Lung (tissue), 12 donors: ENCODE results near the gene TRMT112. TPM values are rescaled to one million over a fixed set of nuclear protein-coding genes. Genes with fewer than 3 reads are reported as not detected.

Source experiments
- ATAC-seq: fragments of 200-7000 bp; cut with Tn5 transposase; one replicate; pipeline ENCODE4 v1.9.1; 2020; ENCODE audit warnings: moderate number of reproducible peaks; ENCODE audit not compliant: insufficient read depth, low FRiP score
- DNase-seq, 3 donors: peaks; one replicate each; pipeline ENCODE4 v3.0.0-alpha.2; 2013 to 2017
- H3K27ac ChIP-seq, 2 donors: one replicate each; pipeline ENCODE4 v1.5.1; 2013; ENCODE audit warnings: mild to moderate bottlenecking in 2 of 2, moderate library complexity in 2 of 2, control low read depth in 1 of 2, inconsistent platforms in 1 of 2, low read depth in 1 of 2, low read length in 1 of 2
- H3K27me3 ChIP-seq, 3 donors: one replicate each; pipeline ENCODE4 v1.5.1; 2013; ENCODE audit warnings: low read length in 2 of 3; ENCODE audit not compliant: control insufficient read depth in 3 of 3, insufficient read depth in 3 of 3
- H3K36me3 ChIP-seq, 4 donors: one replicate each; pipeline ENCODE4 v1.5.1; 2013; ENCODE audit warnings: low read length in 4 of 4, mild to moderate bottlenecking in 1 of 4, moderate library complexity in 1 of 4; ENCODE audit not compliant: control insufficient read depth in 4 of 4, insufficient read depth in 4 of 4
- H3K4me1 ChIP-seq, 5 donors: one replicate each; pipeline ENCODE4 v1.5.1; 2013; ENCODE audit warnings: low read length in 5 of 5, mild to moderate bottlenecking in 2 of 5, moderate library complexity in 1 of 5; ENCODE audit not compliant: control insufficient read depth in 5 of 5, insufficient read depth in 5 of 5
- H3K4me3 ChIP-seq: one replicate; pipeline ENCODE4 v1.5.1; 2013; ENCODE audit warnings: mild to moderate bottlenecking, control low read depth, moderate library complexity
- H3K9ac ChIP-seq, 2 donors: one replicate each; pipeline ENCODE4 v1.5.1; 2013; ENCODE audit warnings: low read length in 2 of 2, control low read depth in 1 of 2; ENCODE audit not compliant: insufficient read depth in 1 of 2
- H3K9me3 ChIP-seq, 4 donors: one replicate each; pipeline ENCODE4 v1.5.1; 2013; ENCODE audit warnings: low read length in 3 of 4, mild to moderate bottlenecking in 1 of 4, moderate library complexity in 1 of 4; ENCODE audit not compliant: control insufficient read depth in 4 of 4, insufficient read depth in 3 of 4
- CTCF ChIP-seq: IDR thresholded peaks from 2 replicates; pipeline ENCODE4 v1.5.1; 2012; ENCODE audit warnings: mild to moderate bottlenecking; ENCODE audit errors: control extremely low read depth, extremely low read depth
- WGBS, 2 donors: extraction: QIAGEN DNeasy Blood & Tissue Kit; methylation state at CpG; one replicate each; pipeline ENCODE4 v1.1.7; 2013; 5-methylcytosine and 5-hydroxymethylcytosine counted together
- polyA plus RNA-seq, 2 donors: library from polyadenylated mRNA; stranded (reverse); fragments of 200-250 nt; gene quantifications; one replicate each; pipeline ENCODE4 v1.2.1, GENCODE V29; 2013
- total RNA-seq, 2 donors: library from RNA; depleted of rRNA in 1 of 2; stranded (reverse); fragments of >200 nt in 1 of 2; gene quantifications; one replicate each; pipeline ENCODE4 v1.2.1, GENCODE V29; 2014 to 2021
- donor health status: control.
- donor health status: control.
- donor health status: Bipolar disorder and iron deficiency.
- donor health status: healthy.
- donor health status: DM: yes; HTN: yes; CAD: no.

Gene TRMT112
- total and polyA plus RNA-seq, 4 donors, result 154 to 484 (median 205) TPM

GRCh38 chr11:64292460-64293254 is 24.7 kb downstream of the TRMT112 start:
- H3K4me1 ChIP-seq, result peaks cover 0 to 15% (median under 1%) of the 10 kb centered on the region in 5 donors
- H3K9ac ChIP-seq, result no peak overlapping the region
- peaks cover 0 to 1% (median 0%) of the 10 kb centered on the region in 4 donors for H3K36me3 ChIP-seq
- peaks cover 0 to 5% (median 0%) of the 10 kb centered on the region in 4 donors for H3K9me3 ChIP-seq
- ATAC-seq, result no peak
- 32 to 43% methylated on average over 35 to 42 of the region's 42 CpGs for WGBS, 2 donors
- no peak overlapping the region for H3K27ac ChIP-seq
- DNase-seq, result peak in 1 of 3 donors; percentile 14
- no peak for TF ChIP-seq CTCF
- peaks cover 0 to 63% (median 52%) of the 10 kb centered on the region in 3 donors for H3K27me3 ChIP-seq
- no peak overlapping the region for H3K4me3 ChIP-seq

- H3K4me3 ChIP-seq, result peak overlapping the region; percentile 10
- H3K27ac ChIP-seq, result no peak overlapping the region
- no peak for DNase-seq
- H3K9me3 ChIP-seq, result peaks cover 0 to 5% (median 0%) of the 10 kb centered on the region in 4 donors
- no peak for TF ChIP-seq CTCF
- H3K9ac ChIP-seq, result no peak overlapping the region
- WGBS, 2 donors, result 0 to 1% methylated on average over 60 to 96 of the region's 96 CpGs
- ATAC-seq, result no peak
- H3K36me3 ChIP-seq, result peaks cover 0 to 3% (median 0%) of the 10 kb centered on the region in 4 donors
- H3K4me1 ChIP-seq, result peaks cover 0 to 15% (median 0%) of the 10 kb centered on the region in 5 donors
- peaks cover 0 to 55% (median 45%) of the 10 kb centered on the region in 3 donors for H3K27me3 ChIP-seq
Measured at GRCh38 chr11:64291752-64292459, 25.5 kb downstream of the TRMT112 start.

- H3K9me3 ChIP-seq, result peaks cover 0 to 5% (median 0%) of the 10 kb centered on the region in 4 donors
- WGBS, 2 donors, result 3 to 9% methylated on average over 18 to 45 of the region's 45 CpGs
- H3K9ac ChIP-seq, result no peak within 1 kb of the TSS
- peaks cover 0 to 49% (median 39%) of the 10 kb centered on the region in 3 donors for H3K27me3 ChIP-seq
- peak within 1 kb of the TSS; percentile 10 for H3K4me3 ChIP-seq
- DNase-seq (no peak), ATAC-seq (no peak)
- H3K36me3 ChIP-seq, result peaks cover 0 to 3% (median 0%) of the 10 kb centered on the region in 4 donors
- peaks cover 0 to 15% (median 0%) of the 10 kb centered on the region in 5 donors for H3K4me1 ChIP-seq
- no peak for TF ChIP-seq CTCF
- H3K27ac ChIP-seq, result no peak within 1 kb of the TSS
Measured at GRCh38 chr11:64291262-64291751, 26.1 kb downstream of the TRMT112 start, which contains the start of gene KCNK4. Gene KCNK4 (plus strand): TSS chr11:64291302. CDS start chr11:64293019, 1,717 bp downstream.
